A549 treated with AZD9567 at 1 μM for 4 hours (cell line): ENCODE results near the gene B4GALT4. TPM values are rescaled to one million over a fixed set of nuclear protein-coding genes. Genes with fewer than 3 reads are reported as not detected.

Source experiments
- total RNA-seq: library from RNA; stranded (reverse); fragments of 200-300 nt; extraction: Qiagen RNA extraction; gene quantifications from 5 replicates; pipeline ENCODE4 v1.2.3, GENCODE V29; 2022; ENCODE audit not compliant: insufficient read depth

Gene B4GALT4, protein sequence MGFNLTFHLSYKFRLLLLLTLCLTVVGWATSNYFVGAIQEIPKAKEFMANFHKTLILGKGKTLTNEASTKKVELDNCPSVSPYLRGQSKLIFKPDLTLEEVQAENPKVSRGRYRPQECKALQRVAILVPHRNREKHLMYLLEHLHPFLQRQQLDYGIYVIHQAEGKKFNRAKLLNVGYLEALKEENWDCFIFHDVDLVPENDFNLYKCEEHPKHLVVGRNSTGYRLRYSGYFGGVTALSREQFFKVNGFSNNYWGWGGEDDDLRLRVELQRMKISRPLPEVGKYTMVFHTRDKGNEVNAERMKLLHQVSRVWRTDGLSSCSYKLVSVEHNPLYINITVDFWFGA
- total RNA-seq = 72.5 to 108 TPM (median 91.1 TPM) in 5 replicates

DNA sequence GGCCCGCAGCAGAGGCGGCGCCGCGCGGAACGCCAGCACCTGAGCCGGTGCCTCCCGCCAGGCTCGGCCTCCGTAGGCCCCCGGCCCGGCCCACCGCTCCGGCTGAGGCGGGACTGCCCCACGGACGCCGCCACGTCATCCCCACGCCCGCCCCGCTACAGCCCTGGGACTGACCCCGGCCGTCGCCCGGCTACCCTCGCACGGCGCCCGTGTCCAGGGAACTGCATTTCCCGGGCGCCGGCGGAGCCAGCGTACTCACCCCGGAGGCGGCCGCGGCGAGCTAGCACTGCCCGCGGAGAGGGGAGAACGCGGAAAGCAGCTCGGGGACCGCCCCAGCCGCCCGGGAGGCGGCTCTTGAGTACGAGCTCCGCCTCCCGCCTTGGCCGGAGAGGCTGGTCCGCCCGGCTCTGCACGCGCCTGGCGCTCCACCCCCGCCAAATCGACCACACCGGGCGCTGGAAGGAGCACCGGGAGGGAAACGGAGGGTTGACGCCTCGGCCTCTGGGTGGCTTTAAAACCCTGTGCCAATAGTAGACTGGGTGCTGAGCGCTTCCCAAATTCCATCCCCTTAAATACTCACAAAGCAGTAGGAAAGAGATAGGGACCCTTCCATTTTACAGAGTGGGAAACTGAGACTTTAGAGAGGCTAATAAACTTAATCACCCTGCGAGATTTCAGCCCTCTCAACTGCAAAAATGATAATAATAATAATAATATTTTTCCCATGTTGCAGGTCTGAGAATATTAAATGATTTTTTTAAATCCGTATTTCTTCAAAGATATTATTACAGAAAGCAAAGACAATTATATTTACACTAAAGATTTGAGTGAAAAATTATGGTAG lies at the start of gene B4GALT4:
Gene B4GALT4 (minus strand): TSS at position 288 of the 844 bp plus-strand sequence. CDS start 10,779 bp downstream, outside the sequence.

DNA sequence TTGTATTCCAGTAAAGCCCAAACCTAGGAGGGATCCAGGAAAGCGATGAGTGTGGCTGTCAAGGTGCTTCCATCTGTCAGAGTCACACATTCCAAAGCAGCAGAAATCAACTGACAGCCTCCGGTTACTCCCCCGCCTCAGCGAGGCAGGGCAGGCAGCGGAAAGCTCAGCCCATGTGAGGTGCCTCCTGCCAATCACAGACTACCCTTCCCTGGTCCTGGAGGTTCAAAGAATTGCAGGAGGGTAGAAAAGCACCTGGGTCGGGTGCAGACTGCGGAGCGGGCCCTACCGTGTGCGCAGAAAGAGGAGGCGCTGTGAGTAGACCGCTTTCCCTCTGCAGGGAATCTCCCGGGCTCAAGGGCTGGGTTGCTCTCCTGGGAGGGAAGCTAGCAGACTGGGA lies 67.4 kb downstream of the B4GALT4 start, which contains the start of gene UPK1B:
Gene UPK1B (plus strand): TSS at position 274 of the 400 bp plus-strand sequence. CDS start 13,144 bp downstream, outside the sequence.

Other genes starting within 250 kb of the B4GALT4 start
- gene IGSF11, start 206.0 kb downstream of the B4GALT4 start, total RNA-seq = 3.0 to 6.9 TPM (median 4.4 TPM) in 5 replicates
- gene TEX55, start 94.7 kb downstream of the B4GALT4 start, total RNA-seq = not detected in 5 replicates
- gene UPK1B, start 67.3 kb downstream of the B4GALT4 start, total RNA-seq = 9.7 to 16.8 TPM (median 10.8 TPM) in 5 replicates
- gene ARHGAP31, start 53.5 kb upstream of the B4GALT4 start, total RNA-seq = 0.67 to 1.1 TPM (median 1.0 TPM) in 5 replicates
- gene TMEM39A, start 222.7 kb upstream of the B4GALT4 start, total RNA-seq = 19.0 to 28.7 TPM (median 26.8 TPM) in 5 replicates
- gene POGLUT1, start 228.1 kb upstream of the B4GALT4 start, total RNA-seq = 8.6 to 10.6 TPM (median 9.8 TPM) in 5 replicates